ENCODE results near the gene PPIP5K2. TPM values are rescaled to one million over a fixed set of nuclear protein-coding genes. Genes with fewer than 3 reads are reported as not detected.

PPIP5K2 gene
- total RNA-seq, 6 experiments from 2014 or later = 19.4 to 30.6 (median 26.3) TPM

GRCh38 chr5:103210952-103211351 lies 90.9 kb downstream of the PPIP5K2 start:
- H3K36me3 ChIP-seq = no peaks in the 10 kb centered on the region
- no peak for TF ChIP-seq POLR2A (IDR thresholded peaks at IDR 0.05)
- TF ChIP-seq CTCF (IDR thresholded peaks at IDR 0.05) = no peak
- H3K27me3 ChIP-seq = no peaks in the 10 kb centered on the region
- H3K27ac ChIP-seq = no peak overlapping the region
- intact Hi-C loops (cut with DNase I) = no loop called here
- ATAC-seq (no peak), DNase-seq (no peak)
- H3K4me3 ChIP-seq = no peak overlapping the region
- WGBS (ENCODE audit: insufficient coverage, low coverage, low lambda C conversion rate, missing lambda C conversion rate) = 93% methylated on average over 2 of the region's 2 CpGs
- H3K9me3 ChIP-seq = no peaks in the 10 kb centered on the region
- H3K4me1 ChIP-seq = no peaks in the 10 kb centered on the region

- ATAC-seq = peak in 1 of 4 donors; percentile 34
- TF ChIP-seq POLR2A (IDR thresholded peaks at IDR 0.05) = no peak
- TF ChIP-seq CTCF (IDR thresholded peaks at IDR 0.05) = no peak
Observed at GRCh38 chr5:103211576-103212561, 91.8 kb downstream of the PPIP5K2 start.

GRCh38 chr5:103216137-103216536 lies 96.0 kb downstream of the PPIP5K2 start:
- intact Hi-C loops (cut with DNase I) = no loop called here
- Histone ChIP-seq H3K4me3 (no peak overlapping the region), H3K4me1 (no peaks in the 10 kb centered on the region), H3K27me3 (no peaks in the 10 kb centered on the region), H3K27ac (no peak overlapping the region), H3K36me3 (no peaks in the 10 kb centered on the region), H3K9me3 (no peaks in the 10 kb centered on the region)
- WGBS (ENCODE audit: insufficient coverage, low coverage, low lambda C conversion rate, missing lambda C conversion rate) = 33% methylated on average over 2 of the region's 2 CpGs
- no peak for DNase-seq
- TF ChIP-seq POLR2A (IDR thresholded peaks at IDR 0.05) (no peak), CTCF (IDR thresholded peaks at IDR 0.05) (no peak)
- peak in 3 of 4 donors; percentile 16 to 56 (median 53) for ATAC-seq

More at GRCh38 chr5:103211576-103212561, 91.8 kb downstream of the PPIP5K2 start:
- no peak for DNase-seq
- Histone ChIP-seq H3K4me1 (no peaks in the 10 kb centered on the region), H3K9me3 (no peaks in the 10 kb centered on the region), H3K36me3 (no peaks in the 10 kb centered on the region), H3K27me3 (no peaks in the 10 kb centered on the region), H3K27ac (no peak overlapping the region), H3K4me3 (no peak overlapping the region)
- 46% methylated on average over 2 of the region's 2 CpGs for WGBS (ENCODE audit: insufficient coverage, low coverage, low lambda C conversion rate, missing lambda C conversion rate)
- intact Hi-C loops (cut with DNase I) = no loop called here

- Histone ChIP-seq H3K27me3 (no peaks in the 10 kb centered on the region), H3K4me3 (no peak overlapping the region), H3K36me3 (peaks cover 0 to under 1% (median 0%) of the 10 kb centered on the region in 4 donors), H3K9me3 (no peaks in the 10 kb centered on the region), H3K4me1 (no peaks in the 10 kb centered on the region), H3K27ac (no peak overlapping the region)
- TF ChIP-seq POLR2A (IDR thresholded peaks at IDR 0.05) (no peak), CTCF (IDR thresholded peaks at IDR 0.05) (no peak)
- DNase-seq (no peak), ATAC-seq (no peak)
- 88% methylated on average over 2 of the region's 2 CpGs for WGBS (ENCODE audit: insufficient coverage, low coverage, low lambda C conversion rate, missing lambda C conversion rate)
- intact Hi-C loops (cut with DNase I) = no loop called here
Observed at GRCh38 chr5:103216697-103217096, 96.6 kb downstream of the PPIP5K2 start.

All from right lobe of liver (tissue), 6 donors.